Epithelial cell of esophagus (primary cell): ENCODE measurements around the gene LMNA.

ENCODE experiments used
- DNase-seq: peaks from one replicate; pipeline ENCODE4 v3.0.0; 2010; ENCODE audit warnings: low read depth
- H3K4me3 ChIP-seq: 2 replicates; pipeline ENCODE4 v1.5.1; 2011; ENCODE audit warnings: mild to moderate bottlenecking, low read length, control low read depth
- CTCF ChIP-seq: IDR thresholded peaks from 2 replicates; pipeline ENCODE4 v1.5.1; 2011; ENCODE audit warnings: low read depth, mild to moderate bottlenecking, low read length, control low read depth, inconsistent platforms; ENCODE audit not compliant: insufficient read depth; ENCODE audit errors: missing control alignments

The LMNA gene

GRCh38 chr1:156106624-156107488 is 7.7 kb upstream of the LMNA start:
- H3K4me3 ChIP-seq = no peak overlapping the region
- no peak for DNase-seq
- TF ChIP-seq CTCF = no peak

GRCh38 chr1:156108057-156108456 is 6.5 kb upstream of the LMNA start:
- no peak for TF ChIP-seq CTCF
- H3K4me3 ChIP-seq = no peak overlapping the region
- no peak for DNase-seq

- DNase-seq = no peak
- TF ChIP-seq CTCF = no peak
- no peak overlapping the region for H3K4me3 ChIP-seq
These were observed 5.8 kb upstream of the LMNA start for GRCh38 chr1:156108664-156109241.

- no peak overlapping the region for H3K4me3 ChIP-seq
- no peak for DNase-seq
- no peak for TF ChIP-seq CTCF
These were observed 4.3 kb upstream of the LMNA start for GRCh38 chr1:156110252-156110651.

- DNase-seq = no peak
- TF ChIP-seq CTCF = no peak
These were observed 3.1 kb upstream of the LMNA start for GRCh38 chr1:156111355-156111962.

GRCh38 chr1:156112276-156113137 is 2.0 kb upstream of the LMNA start:
- no peak overlapping the region for H3K4me3 ChIP-seq
- no peak for TF ChIP-seq CTCF
- no peak for DNase-seq

More at GRCh38 chr1:156111355-156111962, 3.1 kb upstream of the LMNA start:
- H3K4me3 ChIP-seq = no peak overlapping the region
